GM20431 (cell line): ENCODE data around the gene ERMARD.
"Not testable (repeated sequence)": the region's sequence is repeated elsewhere in the genome, so short reads cannot be mapped to it uniquely, and the experiment has no call there.

ENCODE experiments used
- in situ Hi-C: fragments of 300-500 bp; cut with MseI, MboI; formaldehyde crosslinking; loops from one replicate; pipeline ENCODE4 v1.15.0; 2020; ENCODE audit warnings: low sequenced_read_pairs; ENCODE audit not compliant: unreplicated experiment

ERMARD gene

DNA sequence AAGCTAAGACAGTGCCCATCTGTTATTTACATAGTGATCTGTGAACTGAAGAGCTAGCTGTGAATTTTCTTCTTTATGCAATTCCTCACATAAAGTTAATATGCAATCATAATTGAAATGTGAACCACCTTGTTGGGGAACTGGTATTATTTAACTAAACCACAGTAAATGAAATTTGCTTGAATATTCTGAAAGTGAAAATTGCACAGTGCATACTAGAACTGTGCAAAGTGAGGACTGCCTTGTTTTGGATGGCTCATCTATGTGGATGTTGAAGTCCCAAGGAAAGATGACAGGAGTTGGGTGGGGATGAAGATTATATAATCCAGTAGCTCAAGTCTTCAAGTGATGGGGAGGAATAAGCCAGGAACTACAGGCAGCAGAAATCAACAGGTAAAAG, 21.5 kb upstream of the ERMARD start:
- in situ Hi-C loops: no loop called here

DNA sequence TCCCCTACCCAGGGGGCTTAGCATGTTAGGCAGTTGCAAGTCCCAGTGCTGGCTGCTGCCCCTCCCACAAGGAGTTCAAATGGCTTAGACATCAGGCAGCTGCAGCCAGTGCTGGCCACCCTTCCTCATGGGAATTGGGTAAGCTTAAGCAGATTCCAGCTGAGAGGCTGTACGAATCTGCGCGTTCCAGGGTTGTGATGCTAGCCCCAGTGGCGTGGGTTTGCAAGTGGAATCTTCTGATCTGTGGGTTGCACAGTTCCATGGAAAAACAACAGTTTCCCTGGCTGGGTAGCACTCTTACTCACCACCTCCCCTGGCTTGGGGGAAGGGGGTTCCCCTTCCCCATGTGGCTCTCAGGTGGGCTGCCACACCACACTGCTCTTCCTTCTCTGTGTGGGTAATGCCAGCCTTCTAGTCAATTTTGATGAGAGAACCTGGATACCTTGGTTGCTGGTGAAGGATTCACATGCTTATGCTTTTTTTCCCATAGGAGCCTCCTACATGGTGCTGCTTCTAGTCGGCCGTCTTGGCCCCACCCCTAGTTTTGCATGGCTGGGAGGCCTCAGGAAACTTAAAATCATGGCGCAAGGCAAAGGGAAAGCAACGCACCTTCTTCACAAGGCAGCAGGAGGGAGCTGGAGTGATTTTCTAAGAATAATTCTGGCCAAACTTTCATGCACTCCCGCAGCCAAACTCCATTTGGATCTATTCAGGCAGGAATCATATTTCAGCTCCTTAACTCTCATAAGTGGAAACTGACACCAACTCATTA, 13.0 kb upstream of the ERMARD start:
- in situ Hi-C loops: no loop called here

DNA sequence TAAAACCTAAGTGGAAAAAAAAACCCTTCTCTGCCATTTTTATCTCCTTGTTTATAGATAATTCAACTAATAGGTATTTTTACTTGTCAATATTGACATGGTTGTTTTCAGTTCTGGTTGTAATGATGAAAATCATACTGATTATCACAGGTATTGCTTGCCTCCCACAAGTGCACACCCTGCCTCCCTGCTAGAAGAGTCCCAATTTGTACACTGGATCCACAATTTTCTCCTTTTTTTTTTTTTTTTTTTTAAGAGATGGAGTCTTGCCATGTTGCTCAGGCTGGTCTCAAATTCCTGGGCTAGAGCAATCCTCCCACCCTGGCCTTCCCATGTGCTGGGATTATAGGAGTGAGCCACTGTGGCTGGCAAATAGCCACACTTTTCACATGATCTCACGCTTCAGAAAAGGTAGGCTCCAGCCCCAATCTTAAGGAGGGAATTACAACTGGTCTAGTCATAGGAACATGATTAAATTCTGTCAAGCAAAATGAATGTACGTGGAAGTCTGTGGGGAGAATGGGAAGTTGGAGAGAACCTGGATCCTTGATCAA, 12.4 kb upstream of the ERMARD start:
- in situ Hi-C loops: no loop called here

DNA sequence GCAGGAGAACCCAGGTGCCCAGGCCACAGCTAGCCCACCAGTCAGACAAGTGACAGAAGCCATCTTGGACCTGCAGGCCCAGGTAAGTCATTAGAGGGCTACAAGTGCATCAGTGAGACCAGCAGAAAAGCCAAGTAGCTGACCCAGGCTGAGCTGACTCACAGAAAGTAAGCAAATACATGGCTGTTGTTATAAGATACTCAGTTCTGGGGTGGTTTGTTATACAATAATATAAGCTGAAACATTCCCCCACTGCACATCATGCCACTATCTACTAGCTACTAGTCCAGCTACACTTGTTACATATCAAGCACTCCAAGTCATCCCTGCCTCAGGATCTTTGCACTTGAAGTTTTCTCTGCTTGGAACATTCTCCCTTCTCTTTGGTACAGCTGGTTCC, 10.1 kb upstream of the ERMARD start:
- in situ Hi-C loops: no loop called here

DNA sequence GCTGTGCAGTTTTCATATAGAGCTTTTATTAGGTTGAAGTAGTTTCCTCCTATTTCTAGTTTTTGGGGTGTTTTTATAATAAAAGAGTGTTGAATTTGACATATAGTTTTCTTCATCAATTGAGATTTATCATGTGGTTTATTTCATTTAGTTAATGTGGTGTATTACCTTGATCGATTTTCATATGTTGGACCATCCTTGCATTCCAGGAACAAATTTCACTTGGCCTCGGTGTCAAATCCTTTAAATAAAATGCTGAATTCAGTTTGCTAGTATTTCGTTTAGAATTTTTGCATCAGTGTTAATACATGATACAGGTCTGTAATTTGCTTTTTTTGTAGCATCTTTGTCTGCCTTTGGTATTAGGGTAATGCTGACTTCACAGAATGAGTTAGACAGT, 6.0 kb upstream of the ERMARD start:
- in situ Hi-C loops: no loop called here

DNA sequence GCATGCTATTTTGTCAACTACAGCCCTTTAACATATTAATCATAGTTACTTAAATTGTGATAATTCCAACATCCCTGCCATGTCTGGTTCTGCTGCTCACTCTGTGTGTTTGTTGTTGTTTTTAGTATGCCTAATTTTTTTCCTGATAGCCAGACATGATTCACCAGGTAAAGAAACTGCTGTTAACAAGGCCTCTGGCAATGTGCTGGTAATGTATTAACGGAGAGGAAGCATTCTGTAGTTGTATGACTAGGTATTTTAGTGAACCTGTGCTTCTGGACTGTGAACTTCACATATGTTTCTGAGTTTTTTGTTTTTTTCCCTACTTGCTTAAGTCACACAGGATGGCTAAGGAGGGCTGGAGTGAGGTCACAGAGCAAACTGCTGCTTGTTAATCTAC, 4.9 kb upstream of the ERMARD start:
- in situ Hi-C loops: no loop called here

DNA sequence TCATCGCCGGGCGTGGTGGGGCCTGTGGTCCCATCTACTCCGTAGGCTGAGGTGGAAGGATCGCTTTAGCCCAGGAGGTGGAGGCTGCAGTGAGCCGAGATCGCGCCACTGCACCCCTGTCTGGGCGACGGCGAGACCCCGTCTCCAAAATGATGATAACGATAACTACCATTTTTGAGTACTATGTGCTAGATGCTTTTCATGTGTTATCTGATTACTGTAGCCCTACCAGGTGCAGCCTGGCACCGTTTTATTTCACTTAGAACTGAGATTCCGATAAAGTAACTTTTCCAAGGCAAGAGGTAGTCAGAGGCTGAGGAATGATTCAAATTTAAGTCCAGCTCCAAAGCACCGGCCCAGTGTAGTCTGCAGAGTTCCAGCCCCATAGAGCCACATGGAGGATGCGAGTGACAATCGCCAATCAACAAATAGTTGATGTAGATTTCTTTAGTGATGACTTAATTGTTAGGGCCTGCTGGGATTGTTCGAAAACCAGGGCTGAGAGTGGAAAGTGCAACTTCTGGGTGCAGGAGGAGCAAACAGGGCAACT, 727 bp downstream of the ERMARD start:
- in situ Hi-C loops: no loop called here

DNA sequence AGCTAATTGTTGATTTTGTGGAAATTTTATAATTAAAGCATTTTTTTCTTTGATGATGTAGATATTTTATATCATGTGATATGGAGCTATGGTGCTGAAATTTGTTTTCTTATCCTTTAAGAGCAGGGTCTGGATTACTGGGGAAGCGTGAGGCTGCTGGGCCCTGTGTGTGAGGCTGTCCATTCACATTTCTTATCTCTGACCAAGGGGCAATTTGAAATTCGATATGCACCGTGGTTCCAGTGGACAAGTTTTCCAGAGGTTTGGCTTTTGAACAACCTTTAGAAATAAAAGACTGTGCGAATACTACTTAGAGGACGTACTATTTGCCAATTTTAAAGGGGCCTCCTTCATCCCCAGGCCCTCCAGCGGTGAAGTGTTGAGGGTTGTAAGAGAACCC, 3.7 kb downstream of the ERMARD start:
- in situ Hi-C loops: no loop called here

DNA sequence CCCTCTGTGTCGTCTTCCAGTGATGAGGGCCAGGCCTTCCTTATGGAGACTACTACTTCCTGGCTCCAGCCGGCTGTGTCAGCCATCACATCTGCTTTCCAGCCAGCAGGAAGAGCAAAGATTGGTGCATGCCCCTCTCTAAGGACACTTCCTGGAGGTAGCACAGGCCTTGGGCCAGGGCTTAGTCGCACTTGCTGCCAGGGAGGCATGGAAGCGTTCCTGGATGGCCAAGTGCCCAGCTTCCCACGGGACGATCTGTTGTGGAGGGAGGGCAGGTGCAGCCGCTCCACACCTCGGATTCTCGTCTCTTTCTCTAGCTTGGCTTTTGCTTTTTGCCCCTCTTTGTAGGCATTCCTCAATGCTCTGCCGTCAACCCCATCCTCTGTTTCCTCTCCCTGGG, 11.9 kb downstream of the ERMARD start:
- in situ Hi-C loops: no loop called here

DNA sequence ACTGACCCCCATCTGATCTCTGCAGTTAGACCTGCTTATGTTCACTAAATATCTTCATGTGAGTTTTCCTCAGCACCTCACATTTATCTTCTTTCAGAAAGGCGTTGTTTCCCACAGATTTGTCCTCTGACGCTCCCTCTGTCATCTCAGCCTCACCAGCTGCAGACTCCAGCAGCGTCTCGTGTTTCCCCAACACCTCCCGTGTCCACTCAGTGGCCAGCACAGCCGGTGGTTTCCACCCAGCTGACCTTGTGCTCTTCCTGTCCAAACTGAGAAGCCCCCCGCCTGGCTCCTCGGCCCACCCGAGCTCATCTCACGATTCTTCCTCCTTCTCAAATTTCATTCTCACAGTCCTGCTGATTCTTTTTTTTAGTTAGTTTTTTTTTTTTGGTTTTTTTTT, 12.5 kb downstream of the ERMARD start:
- in situ Hi-C loops: no loop called here

DNA sequence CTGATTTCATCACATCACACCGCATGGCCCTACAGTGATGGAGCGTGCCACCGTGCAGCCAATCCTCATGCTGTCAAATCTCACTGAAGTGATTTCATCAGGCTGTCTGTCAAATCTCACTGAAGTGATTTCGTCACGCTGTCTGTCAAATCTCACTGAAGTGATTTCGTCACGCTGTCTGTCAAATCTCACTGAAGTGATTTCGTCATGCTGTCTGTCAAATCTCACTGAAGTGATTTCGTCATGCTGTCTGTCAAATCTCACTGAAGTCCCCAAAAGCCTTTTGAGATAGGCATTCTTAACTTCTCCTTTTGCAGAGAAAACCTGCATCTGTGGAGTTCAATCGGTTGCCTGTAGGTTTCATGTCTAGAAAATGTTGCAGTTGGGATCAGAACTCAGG, 14.4 kb downstream of the ERMARD start:
- in situ Hi-C loops: not testable (repeated sequence)

DNA sequence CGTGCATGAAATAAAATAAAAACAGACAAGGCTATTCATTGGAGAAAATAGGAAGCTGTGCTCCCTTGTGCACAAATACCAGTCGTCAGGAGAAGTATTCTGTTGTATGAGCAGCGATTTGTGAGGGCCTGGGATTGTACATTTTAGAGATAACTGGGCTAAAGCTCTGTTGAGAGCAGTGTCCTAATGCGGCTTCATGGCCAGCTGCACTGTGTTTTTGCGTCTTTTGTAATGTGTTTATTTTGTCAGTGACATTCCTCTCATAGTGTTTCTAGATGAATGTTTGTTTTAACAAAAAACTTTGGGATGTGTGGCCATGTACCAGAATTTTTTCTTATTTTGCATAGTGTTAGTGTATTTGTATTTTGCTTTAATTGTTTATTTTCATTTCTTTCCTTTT, 14.8 kb downstream of the ERMARD start:
- in situ Hi-C loops: no loop called here

DNA sequence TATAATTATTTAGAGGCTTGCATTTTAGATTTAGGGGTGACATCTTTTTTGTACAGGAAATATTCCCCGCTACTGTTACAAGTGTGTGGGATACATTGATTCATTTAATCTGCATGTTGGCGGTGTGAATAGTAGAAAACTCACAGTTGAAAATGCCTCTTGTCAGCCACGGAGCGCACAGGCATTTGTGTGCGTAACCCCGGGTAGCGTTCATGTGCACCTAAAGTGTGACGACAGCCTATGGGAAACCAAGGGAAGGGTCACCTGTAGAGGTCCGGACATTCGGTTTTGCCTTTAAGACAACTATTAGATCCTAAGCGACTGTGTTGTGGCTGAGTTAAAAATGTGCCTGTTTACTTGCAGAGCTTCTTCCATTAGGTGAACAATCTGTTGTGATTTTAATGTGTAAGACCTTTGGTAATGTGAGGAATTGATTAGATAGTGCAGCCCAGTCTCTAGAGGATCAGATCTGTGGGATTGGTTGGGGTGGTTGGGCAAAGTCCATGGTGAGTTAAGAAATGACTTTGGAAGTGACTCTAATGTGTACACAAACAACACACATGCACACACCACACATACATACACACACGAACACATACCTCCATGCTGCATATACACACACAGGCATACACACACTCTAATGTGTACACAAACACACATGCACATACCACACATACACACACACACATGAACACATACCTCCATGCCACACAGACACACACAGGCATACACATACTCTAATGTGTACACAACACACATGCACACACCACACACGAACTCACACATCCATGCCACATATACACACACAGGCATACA, 15.7 kb downstream of the ERMARD start:
- in situ Hi-C loops: no loop called here

DNA sequence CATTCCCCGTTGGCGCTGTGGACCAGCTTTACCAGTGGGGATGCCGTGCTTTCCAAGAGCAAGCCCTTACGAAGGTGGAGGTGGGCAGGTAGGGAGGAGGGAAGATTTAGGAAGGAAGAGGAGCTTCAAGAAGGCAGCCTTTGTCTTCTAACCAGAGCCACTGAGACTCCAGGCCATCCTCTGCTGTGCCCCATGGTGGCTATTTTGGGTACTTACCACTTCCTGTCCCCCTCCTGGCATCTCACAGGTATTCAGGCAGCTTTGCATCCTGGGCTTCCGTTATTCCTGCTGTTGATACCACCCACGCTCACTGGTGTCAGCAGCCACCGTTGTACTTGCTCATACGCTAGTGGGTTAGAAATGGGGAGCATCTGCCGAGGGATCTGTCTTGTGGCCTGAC, 22.9 kb downstream of the ERMARD start:
- in situ Hi-C loops: no loop called here

DNA sequence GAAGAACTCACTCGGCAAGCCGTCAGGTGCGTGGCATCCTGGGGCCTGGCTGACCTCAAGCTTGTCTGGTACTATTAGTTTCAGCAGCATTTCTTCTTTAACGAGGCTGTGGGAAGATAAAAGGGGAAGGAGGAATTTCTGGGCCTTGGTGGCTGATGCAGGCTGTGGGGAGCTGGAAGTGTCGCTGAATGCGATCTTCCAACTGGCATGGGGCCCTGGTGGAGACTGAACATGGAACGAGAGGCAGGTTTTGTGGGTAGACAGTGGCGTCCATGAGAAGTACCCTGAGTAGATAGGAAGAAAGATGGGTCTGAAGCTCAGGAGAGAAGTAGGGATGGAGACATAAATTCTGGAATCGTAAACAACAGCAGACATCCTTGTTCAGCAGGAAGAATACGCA, 23.9 kb downstream of the ERMARD start:
- in situ Hi-C loops: no loop called here

DNA sequence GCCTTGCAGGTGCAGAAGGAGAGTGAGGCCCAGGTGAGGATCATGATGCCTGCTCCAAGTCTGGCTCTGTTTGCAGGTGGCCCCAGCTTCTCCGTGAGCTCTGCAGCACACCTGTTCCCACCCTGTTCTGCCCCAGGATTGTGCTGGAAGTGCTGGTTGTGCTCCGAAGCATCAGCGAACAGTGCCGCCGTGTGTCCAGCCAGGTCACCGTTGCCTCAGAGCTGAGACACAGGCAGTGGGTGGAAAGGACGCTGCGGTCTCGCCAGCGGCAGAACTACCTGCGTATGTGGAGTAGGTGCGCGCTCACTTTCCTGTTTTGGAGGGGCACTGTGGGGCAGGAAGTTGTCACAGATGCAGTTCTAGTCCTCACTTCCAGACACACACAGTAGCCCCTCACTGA, 25.0 kb downstream of the ERMARD start:
- in situ Hi-C loops: no loop called here

DNA sequence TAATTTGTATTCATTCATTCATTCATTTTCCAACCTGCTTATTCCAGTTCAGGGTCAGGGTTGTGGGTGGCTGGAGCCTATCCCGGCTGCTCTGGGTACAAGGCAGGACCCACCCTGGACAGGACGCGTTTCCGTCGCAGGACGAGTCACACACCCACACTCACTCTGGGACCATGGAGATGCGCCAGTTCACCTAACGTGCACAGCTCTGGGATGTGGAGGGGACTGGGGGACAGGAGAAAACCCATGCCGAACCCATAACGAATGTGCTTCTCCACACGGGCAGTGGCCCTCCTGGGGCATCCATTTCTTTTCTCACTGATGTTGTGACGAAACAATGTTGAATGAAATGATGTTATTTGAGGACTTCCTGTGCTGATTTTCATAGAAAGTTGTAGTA, 26.5 kb downstream of the ERMARD start:
- in situ Hi-C loops: no loop called here

DNA sequence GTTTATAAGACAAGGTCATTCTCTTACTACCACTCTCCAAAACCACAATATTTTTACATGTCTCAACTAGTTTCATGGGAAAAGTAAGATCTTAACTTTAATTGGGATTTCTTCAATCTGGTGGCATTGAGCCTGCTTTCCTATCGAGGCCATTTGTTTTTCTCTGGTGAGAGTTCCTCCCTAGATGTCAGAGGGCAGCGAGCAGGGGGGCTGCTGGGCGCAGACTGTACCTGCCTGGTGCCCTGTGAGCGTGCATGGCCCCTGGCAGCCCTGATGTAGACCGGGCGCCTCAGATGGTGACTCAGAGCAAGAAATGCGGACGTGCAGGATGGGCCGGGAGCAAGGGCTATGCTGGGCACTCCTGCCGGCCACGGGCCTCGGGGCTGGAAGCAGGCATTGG, 27.2 kb downstream of the ERMARD start:
- in situ Hi-C loops: no loop called here

DNA sequence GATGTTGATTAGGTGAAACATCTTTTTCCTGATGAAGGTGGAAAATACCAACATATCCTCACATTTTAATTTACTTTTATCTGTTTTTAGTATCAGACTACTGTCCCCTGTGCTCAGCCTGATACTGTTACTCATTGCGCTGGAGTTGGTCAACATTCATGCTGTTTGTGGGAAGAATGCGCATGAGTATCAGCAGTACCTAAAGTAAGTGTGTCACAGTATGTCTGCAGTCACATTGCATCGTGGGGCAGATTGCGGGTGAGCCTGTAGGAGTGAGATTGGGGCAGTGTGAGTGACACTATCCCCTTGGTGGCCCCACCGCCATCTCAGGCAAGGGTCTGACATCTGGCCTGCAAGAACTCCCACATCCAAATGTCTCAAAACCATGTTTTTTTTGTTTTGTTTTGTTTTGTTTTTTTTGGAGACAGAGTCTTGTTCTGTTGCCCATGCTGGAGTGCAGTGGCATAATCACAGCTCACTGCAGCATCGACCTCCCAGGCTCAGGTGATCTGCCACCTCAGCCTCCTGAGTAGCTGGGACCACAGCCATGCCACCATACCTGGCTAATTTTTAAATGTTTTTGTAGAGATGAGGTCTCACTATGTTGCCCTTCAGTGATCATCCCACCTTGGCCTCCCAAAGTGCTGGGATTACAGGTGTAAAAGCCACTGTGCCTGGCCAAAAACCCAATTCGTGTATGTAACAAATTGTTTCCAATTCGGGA, 27.8 kb downstream of the ERMARD start:
- in situ Hi-C loops: no loop called here

DNA sequence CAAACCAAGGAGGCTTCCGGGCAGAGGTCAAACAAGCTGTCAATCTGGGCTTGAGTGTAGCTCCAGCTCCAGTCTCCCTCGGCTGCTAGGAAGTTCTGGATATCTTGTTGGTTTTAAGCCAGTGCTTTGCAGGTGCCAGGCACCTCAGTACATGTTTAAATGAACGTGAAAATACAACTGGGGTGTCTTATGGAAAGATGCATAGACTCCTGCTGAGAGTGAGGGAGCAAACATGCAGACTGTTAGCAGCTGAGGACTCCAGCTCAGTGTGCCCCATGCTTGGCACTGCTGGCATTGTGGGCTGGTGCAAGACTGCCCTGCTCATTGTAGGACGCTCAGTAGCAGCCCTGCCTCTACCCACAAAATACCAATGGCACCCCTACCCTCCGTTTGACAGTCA, 28.5 kb downstream of the ERMARD start:
- in situ Hi-C loops: no loop called here
